Astrocyte (in vitro differentiated cells and primary cell): ENCODE results near the gene ANKRD49. TPM values are rescaled to one million over a fixed set of nuclear protein-coding genes. Genes with fewer than 3 reads are reported as not detected.
A peak's percentile ranks its signal among the peaks of the same experiment; 100 is the strongest.

ENCODE experiments used
- DNase-seq: peaks from one replicate; pipeline ENCODE4 v3.0.0-alpha.2; 2010; ENCODE audit warnings: low read depth
- FAIRE-seq: peaks from 2 replicates; lab custom pipeline; 2011; peaks lifted over from hg19 to GRCh38; lab: Jason Lieb, UNC
- H2AFZ ChIP-seq: 2 replicates; pipeline ENCODE4 v1.6.0; 2012; ENCODE audit warnings: low read depth, low read length, inconsistent platforms
- H3K27ac ChIP-seq: 2 replicates; pipeline ENCODE4 v1.5.1; 2011; ENCODE audit warnings: low read depth, low read length, inconsistent platforms
- H3K27me3 ChIP-seq: 2 replicates; pipeline ENCODE4 v1.6.0; 2011; ENCODE audit warnings: low read length, inconsistent platforms; ENCODE audit not compliant: insufficient read depth
- H3K36me3 ChIP-seq: 2 replicates; pipeline ENCODE4 v1.5.1; 2011; ENCODE audit warnings: low read length, inconsistent platforms; ENCODE audit not compliant: insufficient read depth
- H3K4me1 ChIP-seq: 2 replicates; pipeline ENCODE4 v1.5.1; 2011; ENCODE audit warnings: low read length, inconsistent platforms; ENCODE audit not compliant: insufficient read depth
- H3K4me2 ChIP-seq: 2 replicates; pipeline ENCODE4 v1.6.0; 2012; ENCODE audit warnings: low read length, inconsistent platforms
- H3K4me3 ChIP-seq: 2 replicates; pipeline ENCODE4 v1.5.1; 2011; ENCODE audit warnings: low read depth, mild to moderate bottlenecking, low read length, inconsistent platforms; ENCODE audit not compliant: insufficient read depth
- H3K79me2 ChIP-seq: 2 replicates; pipeline ENCODE4 v1.6.0; 2012; ENCODE audit warnings: mild to moderate bottlenecking, low read length, inconsistent platforms; ENCODE audit not compliant: insufficient read depth
- H3K9ac ChIP-seq: 2 replicates; pipeline ENCODE4 v1.6.0; 2012; ENCODE audit warnings: mild to moderate bottlenecking, low read length, inconsistent platforms
- H3K9me3 ChIP-seq: 2 replicates; pipeline ENCODE4 v1.5.1; 2012; ENCODE audit warnings: low read depth, mild to moderate bottlenecking, low read length, inconsistent platforms; ENCODE audit not compliant: insufficient read depth
- H4K20me1 ChIP-seq: 2 replicates; pipeline ENCODE4 v1.6.0; 2012; ENCODE audit warnings: low read length, inconsistent platforms; ENCODE audit not compliant: insufficient read depth
- H3K27ac Mint-ChIP-seq: one replicate; pipeline ENCODE4 v1.8.0; 2021; ENCODE audit warnings: mild to moderate bottlenecking, mixed read lengths; ENCODE audit not compliant: unreplicated experiment
- H3K27me3 Mint-ChIP-seq: one replicate; pipeline ENCODE4 v1.8.0; 2021; ENCODE audit warnings: low read depth, mixed read lengths; ENCODE audit not compliant: unreplicated experiment
- H3K36me3 Mint-ChIP-seq: one replicate; pipeline ENCODE4 v1.8.0; 2021; ENCODE audit warnings: low read depth, mixed read lengths; ENCODE audit not compliant: unreplicated experiment
- H3K4me1 Mint-ChIP-seq: one replicate; pipeline ENCODE4 v1.8.0; 2021; ENCODE audit warnings: low read depth, mixed read lengths; ENCODE audit not compliant: unreplicated experiment
- H3K4me3 Mint-ChIP-seq: one replicate; pipeline ENCODE4 v1.8.0; 2021; ENCODE audit warnings: mild to moderate bottlenecking, moderate library complexity, mixed read lengths; ENCODE audit not compliant: unreplicated experiment
- H3K9me3 Mint-ChIP-seq: one replicate; pipeline ENCODE4 v1.8.0; 2021; ENCODE audit warnings: mild to moderate bottlenecking, mixed read lengths; ENCODE audit not compliant: unreplicated experiment
- CTCF ChIP-seq: IDR thresholded peaks from 2 replicates; pipeline ENCODE4 v1.5.1; 2011; ENCODE audit warnings: low read depth, mild to moderate bottlenecking, inconsistent platforms, low read length, moderate library complexity; ENCODE audit not compliant: insufficient read depth
- EZH2 ChIP-seq: IDR thresholded peaks from 2 replicates; pipeline ENCODE4 v1.6.1; 2012; ENCODE audit warnings: mild to moderate bottlenecking, low read length, inconsistent platforms; ENCODE audit not compliant: insufficient read depth
- total RNA-seq: library from RNA; stranded (reverse); gene quantifications from 2 replicates; pipeline ENCODE4 v1.2.1, GENCODE V29; 2021

The ANKRD49 gene
- total RNA-seq, 1 donor from 2014 or later, result 10.3 TPM

GRCh38 chr11:94507485-94507884, 13.7 kb downstream of the ANKRD49 start:
- Histone ChIP-seq H3K79me2 (no peaks in the 10 kb centered on the region), H3K4me3 (no peak overlapping the region), H3K9ac (no peak overlapping the region), H3K27ac (no peak overlapping the region), H3K9me3 (no peaks in the 10 kb centered on the region), H3K36me3 (no peaks in the 10 kb centered on the region), H3K27me3 (no peaks in the 10 kb centered on the region), H3K4me1 (no peaks in the 10 kb centered on the region), H4K20me1 (no peaks in the 10 kb centered on the region), H2AFZ (no peak overlapping the region), H3K4me2 (no peak overlapping the region)
- no peak for TF ChIP-seq EZH2
- TF ChIP-seq CTCF, result no peak
- FAIRE-seq, result no peak
- H3K4me3 Mint-ChIP-seq, result no peak overlapping the region
- peaks cover 3% of the 10 kb centered on the region for H3K9me3 Mint-ChIP-seq
- peaks cover 4% of the 10 kb centered on the region for H3K27me3 Mint-ChIP-seq
- no peaks in the 10 kb centered on the region for H3K36me3 Mint-ChIP-seq
- DNase-seq, result no peak
- H3K4me1 Mint-ChIP-seq, result no peaks in the 10 kb centered on the region
- no peak overlapping the region for H3K27ac Mint-ChIP-seq

- H3K36me3 Mint-ChIP-seq, result no peaks in the 10 kb centered on the region
- no peak for FAIRE-seq
- no peak for DNase-seq
- Histone ChIP-seq H3K27ac (no peak within 1 kb of the TSS), H3K9me3 (no peaks in the 10 kb centered on the region), H4K20me1 (no peaks in the 10 kb centered on the region), H3K27me3 (peaks cover 10% of the 10 kb centered on the region), H3K79me2 (no peaks in the 10 kb centered on the region), H3K9ac (peak within 1 kb of the TSS; percentile 44), H3K4me3 (peak within 1 kb of the TSS; percentile 54), H2AFZ (peak within 1 kb of the TSS; percentile 79), H3K4me2 (peak within 1 kb of the TSS; percentile 86), H3K36me3 (no peaks in the 10 kb centered on the region), H3K4me1 (no peaks in the 10 kb centered on the region)
- TF ChIP-seq CTCF, result no peak
- no peak for TF ChIP-seq EZH2
- H3K27ac Mint-ChIP-seq, result no peak within 1 kb of the TSS
- no peaks in the 10 kb centered on the region for H3K4me1 Mint-ChIP-seq
- H3K9me3 Mint-ChIP-seq, result peaks cover 3% of the 10 kb centered on the region
- peaks cover 6% of the 10 kb centered on the region for H3K27me3 Mint-ChIP-seq
- peak within 1 kb of the TSS; percentile 83 for H3K4me3 Mint-ChIP-seq
These were observed 18.4 kb downstream of the ANKRD49 start, which contains the start of gene C11orf97 for GRCh38 chr11:94511932-94512781. Gene C11orf97 (plus strand): TSS chr11:94512461. CDS start chr11:94512529, 68 bp downstream.

- Mint-ChIP-seq H3K4me3 (no peak overlapping the region), H3K36me3 (no peaks in the 10 kb centered on the region), H3K9me3 (peaks cover 3% of the 10 kb centered on the region), H3K4me1 (no peaks in the 10 kb centered on the region), H3K27ac (no peak overlapping the region), H3K27me3 (peaks cover 6% of the 10 kb centered on the region)
- H3K4me3 ChIP-seq, result no peak overlapping the region
- H4K20me1 ChIP-seq, result no peaks in the 10 kb centered on the region
- FAIRE-seq (no peak), DNase-seq (no peak)
- H3K79me2 ChIP-seq, result no peaks in the 10 kb centered on the region
- H2AFZ ChIP-seq, result peak overlapping the region; percentile 13
- no peak overlapping the region for H3K9ac ChIP-seq
- peaks cover 12% of the 10 kb centered on the region for H3K27me3 ChIP-seq
- H3K36me3 ChIP-seq, result no peaks in the 10 kb centered on the region
- H3K9me3 ChIP-seq, result no peaks in the 10 kb centered on the region
- no peak overlapping the region for H3K27ac ChIP-seq
- no peak for TF ChIP-seq EZH2
- no peak for TF ChIP-seq CTCF
- peak overlapping the region; percentile 86 for H3K4me2 ChIP-seq
- H3K4me1 ChIP-seq, result no peaks in the 10 kb centered on the region
These were observed 19.3 kb downstream of the ANKRD49 start for GRCh38 chr11:94513091-94513490.
